Stimulated activated CD4-positive, alpha-beta T cell treated with anti-CD3 and anti-CD28 coated beads, Interleukin-1b, Interleukin-23, amount 100 ng/mL, for 24 hours (primary cell): ENCODE results near the gene TSPAN16.
A peak's percentile ranks its signal among the peaks of the same experiment; 100 is the strongest.

ENCODE experiments used
- DNase-seq, 4 experiments: peaks; one replicate each; pipeline ENCODE4 v3.0.0-alpha.2; 2020; ENCODE audit warnings: low read depth in 4 of 4, low spot score in 1 of 4

The TSPAN16 gene, protein sequence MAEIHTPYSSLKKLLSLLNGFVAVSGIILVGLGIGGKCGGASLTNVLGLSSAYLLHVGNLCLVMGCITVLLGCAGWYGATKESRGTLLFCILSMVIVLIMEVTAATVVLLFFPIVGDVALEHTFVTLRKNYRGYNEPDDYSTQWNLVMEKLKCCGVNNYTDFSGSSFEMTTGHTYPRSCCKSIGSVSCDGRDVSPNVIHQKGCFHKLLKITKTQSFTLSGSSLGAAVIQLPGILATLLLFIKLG

DNA sequence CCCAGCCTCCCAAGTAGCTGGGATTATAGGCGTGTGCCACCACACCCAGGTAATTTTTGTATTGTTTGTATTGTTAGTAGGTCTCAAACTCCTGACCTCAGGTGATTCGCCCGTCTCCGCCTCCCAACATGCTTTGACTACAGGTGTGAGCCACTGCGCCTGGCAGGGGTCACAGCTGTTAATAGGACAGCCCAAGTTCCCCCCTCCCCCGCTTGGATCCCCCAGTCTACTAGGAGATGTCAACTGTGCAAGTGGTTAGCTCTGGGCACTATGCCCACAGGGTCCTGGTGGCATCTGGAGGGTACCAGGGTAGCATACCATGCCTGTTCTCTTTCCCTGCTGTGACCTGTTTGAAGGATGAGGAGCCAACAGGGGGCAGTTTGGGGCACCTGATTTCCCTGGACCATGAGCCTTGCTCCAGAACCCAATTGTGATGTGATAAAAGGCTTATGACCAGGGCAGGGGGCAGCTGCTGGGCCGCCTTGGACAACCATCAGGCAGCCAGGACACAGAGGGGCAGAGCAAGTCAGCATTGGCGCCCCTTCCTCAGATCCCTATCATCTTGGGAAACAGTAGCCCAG, at the start of gene TSPAN16:
TSPAN16 (plus strand) TSS at position 496 of the 581 bp plus-strand sequence. CDS start 138 bp downstream, outside the sequence.
- no peak for DNase-seq

DNA sequence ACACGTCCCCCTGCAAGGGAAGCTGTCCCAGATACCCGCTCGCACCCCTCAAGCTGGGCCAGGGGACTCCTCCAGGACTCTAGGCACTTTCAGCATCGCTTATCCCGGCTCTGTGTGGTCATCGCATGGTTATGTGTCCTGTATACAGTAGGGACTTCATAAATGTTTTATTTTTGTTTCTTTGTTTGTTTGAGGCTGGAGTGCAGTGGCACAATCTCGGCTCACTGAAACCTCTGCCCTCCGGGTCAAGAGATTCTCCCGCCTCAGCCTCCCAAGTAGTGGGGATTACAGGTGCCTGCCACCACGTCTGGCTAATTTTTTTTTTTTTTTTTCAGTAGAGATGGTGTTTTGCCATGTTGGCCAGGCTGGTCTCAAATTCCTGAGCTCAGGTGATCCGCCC, 49.0 kb upstream of the TSPAN16 start:
- no peak for DNase-seq

DNA sequence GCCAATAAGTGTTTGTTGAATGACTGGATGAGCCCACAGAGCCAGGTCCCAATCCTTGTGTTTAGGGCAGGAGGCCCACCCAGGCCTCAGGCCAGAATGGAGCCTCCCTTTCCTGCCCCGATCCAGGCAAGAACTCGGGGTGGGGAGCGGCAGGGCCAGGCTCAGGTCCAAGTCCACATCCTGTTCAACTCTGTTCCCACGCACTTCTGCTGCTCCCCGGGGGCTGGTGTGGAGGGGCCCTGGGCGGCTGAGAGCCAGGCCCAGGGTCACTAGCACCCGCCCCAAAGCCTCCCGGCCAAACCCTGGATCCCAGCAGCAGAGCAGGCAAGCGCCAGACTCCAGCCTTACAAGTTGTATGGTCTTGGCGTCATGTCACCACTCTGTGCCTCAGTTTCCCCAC, 48.6 kb upstream of the TSPAN16 start:
- DNase-seq = no peak

DNA sequence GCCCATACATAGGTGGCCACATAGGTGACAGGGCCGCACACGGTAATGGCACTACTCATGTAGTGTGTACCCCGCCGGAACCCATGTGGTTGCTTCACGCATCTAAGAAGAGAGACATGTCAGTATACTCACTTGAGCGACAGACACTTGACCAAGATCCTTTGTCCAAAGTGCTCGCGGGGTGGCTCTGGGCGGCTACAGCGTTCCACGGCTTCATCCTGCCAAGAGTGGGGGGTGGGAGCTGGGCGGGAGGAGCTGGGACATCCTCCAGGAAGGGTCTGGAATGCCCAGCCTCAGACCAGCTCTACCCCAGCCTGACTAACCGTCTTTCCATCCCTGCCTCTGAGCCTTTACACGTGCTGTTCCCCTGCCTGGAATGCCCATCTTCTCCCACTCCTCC, 48.0 kb upstream of the TSPAN16 start:
- DNase-seq = no peak

DNA sequence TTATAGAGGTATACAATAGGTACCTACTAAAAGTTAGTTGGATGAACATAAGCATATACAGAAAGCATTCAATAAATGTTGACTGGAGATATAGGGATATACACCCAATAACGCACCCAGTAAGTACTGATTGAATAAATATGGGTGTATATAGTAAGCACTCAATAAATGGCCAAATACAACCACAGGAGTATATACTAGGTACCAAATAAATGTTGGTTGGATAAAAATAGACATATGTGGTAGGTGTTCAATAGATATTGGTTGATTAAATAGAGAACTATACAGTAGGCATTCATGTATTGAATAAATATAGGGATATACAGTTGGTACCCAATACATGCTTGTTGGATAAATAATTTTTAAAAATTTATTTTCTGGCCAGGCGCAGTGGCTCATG, 47.1 kb upstream of the TSPAN16 start:
- DNase-seq = no peak

DNA sequence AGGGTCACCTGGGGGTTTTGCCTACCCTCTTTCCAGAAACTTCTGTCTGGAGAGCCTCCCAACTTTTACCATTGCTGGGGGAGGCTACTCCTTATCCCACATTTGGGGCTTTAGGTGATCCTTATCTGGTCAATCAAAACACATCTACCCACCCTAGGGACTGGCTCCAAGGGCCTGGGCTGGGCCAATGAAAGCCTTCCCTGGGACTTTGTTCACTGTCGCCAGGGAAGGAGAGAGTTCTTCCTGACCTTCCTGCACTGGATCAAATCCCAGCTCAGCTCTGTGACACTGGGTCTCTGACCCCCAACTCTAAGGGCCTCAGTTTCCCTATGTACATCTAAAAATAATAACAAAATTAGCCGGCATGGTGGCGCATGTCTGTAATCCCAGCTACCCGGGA, 44.7 kb upstream of the TSPAN16 start:
- no peak for DNase-seq

DNA sequence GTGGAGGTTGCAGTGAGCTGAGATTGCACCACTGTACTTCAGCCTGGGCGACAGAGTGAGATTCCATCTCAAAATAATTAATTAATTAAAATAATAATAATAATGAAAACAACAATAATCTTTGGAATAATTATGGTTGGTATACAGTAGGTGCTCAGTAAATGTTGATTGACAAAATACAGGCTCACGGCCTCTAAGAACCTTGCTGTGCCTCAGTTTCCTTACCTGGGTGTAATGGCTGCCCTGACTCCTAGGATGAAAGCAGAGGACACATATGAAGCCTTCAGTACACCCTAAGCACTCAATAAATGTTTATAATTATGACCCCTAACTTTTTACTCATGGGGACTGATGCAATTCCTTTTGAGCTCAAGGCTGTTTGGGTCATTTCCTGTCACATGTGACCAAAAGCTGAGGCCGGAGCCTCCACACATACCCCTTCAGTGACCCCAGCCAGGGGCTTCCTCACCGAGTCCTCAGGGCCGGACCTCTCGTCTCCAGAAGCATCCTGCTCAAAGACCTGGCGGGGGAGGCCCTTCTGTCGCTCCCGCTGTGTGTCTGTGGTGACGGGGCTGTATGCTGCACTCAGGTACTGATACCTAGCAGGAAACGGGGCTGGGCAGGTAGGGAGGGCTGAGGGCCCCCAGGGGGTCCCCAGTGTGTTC, 44.2 kb upstream of the TSPAN16 start:
- no peak for DNase-seq

DNA sequence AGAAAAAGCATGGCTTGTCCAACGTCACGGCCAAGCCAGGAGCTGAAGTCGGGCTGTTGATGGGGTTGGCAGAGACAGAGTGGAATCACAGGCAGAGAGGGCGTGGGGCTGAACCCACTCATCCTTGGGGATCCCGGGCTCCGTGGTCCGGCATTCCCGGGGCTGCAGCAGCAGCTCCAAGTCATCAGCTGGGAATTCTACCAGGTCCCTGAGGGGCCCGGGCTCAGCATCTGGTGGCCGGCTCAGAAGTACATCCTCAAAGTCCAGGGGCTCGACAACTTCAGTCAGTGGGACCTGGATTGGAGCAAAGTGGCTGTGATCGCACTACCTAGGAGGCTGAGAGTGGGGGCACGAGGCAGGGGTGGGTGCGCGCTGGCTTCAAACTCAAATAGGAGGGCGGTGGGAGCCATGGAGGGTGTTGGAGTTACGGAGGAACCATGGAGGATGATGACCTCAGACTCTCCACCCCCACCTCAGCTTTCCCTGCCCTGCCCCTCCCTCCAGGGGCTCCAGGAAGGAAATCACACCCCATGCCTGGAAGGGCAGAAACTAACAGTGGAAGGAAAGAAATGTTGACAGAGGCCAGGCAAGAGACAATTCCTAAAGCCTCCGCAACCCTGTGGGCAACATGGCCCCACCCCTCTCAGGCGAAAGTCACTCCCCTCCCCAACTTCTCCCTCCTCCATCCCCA, 43.1 kb upstream of the TSPAN16 start:
- DNase-seq = no peak

DNA sequence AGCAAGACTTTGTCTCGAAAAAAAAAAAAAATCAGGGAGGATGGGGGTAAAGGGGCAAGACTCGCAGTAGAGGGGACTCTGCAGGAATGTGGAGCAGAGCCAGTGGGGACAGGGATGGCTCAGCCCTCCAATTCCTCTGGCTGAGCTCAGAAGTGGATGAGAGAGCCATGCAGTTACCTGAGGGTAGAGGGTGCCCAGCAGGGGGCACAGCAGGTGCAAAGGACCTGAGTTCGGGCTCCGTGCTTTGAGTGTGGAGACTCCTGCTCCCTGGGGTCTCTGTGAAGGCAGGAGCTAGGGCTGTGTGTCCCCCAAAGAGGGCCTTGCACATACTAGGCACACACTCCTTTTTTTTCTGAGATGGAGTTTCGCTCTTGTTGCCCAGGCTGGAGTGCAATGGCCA, 41.3 kb upstream of the TSPAN16 start:
- DNase-seq = no peak

DNA sequence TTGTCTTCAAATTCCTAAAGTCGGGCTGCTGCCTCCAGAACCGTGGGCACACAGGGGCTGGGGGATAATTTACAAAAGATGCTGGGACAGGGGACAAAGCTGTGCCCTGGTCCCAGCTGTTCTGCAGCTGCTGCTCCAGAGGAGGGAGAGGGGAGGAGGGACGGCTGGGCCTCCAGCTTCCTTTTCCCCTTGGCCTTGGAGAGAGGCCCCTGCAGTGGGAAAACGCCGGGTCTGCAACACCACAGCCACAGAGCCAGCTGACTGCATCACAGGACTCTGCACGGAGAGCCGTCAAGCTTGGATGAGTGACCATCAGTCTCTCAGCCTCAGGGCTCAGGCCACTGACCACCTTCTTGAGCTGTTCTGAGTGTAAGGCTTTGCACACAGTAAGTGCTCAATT, 39.8 kb upstream of the TSPAN16 start:
- no peak for DNase-seq

DNA sequence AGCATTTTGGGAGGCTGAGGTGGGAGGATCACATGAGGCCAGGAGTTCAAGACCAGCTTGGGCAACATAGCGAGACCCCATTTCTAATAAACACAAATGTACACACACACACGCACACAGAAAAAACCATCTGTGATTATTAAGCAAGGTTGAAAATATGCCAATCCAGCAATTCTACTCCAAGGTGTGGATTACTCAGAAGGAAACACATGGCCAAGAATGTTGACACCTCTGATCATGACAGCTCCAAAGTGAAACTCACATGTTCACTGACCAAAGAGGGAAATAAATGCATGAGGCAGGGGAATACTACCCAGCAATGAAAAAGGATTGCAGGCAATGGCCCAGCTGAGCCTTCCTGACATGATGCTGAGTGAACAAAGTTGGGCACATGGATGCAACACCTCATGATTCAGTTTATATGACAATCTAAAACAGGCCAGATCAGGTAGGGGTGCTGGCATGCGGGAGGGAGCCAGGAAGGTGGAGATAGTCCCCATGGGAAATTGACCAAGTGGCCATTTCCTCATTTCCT, 38.0 kb upstream of the TSPAN16 start:
- DNase-seq = no peak

DNA sequence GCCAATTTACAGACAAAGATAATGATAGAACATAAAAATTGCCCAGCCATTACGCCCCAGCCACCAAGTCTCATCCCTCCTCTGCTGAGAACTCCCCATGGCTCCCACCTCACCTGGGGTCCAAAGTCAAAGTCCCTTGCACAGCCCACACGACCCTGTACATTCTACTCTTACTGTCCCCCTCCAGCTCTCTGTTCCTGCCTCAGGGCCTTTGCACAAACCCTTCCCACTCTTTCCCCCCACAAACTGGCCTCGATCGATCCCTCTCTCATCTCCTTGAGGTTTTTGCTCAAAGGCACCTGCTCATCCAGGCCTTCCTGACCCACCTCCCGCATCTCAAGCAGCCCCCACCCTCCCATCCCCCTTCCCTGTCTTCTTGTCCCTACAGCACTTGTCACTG, 35.0 kb upstream of the TSPAN16 start:
- DNase-seq = no peak

DNA sequence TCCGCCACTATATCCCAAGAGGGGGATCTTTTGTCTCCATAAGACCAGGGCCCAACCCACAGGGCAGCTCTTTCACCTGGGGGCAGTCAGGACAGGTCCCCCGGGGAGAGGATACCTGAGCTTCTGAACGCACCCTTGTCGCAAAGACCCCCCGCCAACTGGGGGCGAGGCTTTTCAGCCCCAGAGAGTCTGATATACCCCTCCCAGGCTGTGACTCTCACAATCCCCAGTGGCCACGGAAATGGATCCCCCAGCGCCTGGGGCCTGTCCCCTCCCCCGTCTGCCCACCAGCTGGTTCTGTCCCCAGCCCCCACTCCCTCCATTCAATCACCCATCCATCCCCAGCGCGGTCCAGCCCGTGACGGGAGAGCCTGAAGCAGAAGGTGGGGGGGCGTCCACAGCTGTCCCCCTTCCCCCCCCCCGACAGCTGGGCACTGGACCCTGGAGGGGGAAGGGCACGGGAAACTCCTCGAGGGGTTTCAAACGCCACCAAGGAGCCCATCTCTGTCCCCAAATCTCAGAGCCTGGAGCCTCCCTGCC, 34.5 kb upstream of the TSPAN16 start:
- no peak for DNase-seq

DNA sequence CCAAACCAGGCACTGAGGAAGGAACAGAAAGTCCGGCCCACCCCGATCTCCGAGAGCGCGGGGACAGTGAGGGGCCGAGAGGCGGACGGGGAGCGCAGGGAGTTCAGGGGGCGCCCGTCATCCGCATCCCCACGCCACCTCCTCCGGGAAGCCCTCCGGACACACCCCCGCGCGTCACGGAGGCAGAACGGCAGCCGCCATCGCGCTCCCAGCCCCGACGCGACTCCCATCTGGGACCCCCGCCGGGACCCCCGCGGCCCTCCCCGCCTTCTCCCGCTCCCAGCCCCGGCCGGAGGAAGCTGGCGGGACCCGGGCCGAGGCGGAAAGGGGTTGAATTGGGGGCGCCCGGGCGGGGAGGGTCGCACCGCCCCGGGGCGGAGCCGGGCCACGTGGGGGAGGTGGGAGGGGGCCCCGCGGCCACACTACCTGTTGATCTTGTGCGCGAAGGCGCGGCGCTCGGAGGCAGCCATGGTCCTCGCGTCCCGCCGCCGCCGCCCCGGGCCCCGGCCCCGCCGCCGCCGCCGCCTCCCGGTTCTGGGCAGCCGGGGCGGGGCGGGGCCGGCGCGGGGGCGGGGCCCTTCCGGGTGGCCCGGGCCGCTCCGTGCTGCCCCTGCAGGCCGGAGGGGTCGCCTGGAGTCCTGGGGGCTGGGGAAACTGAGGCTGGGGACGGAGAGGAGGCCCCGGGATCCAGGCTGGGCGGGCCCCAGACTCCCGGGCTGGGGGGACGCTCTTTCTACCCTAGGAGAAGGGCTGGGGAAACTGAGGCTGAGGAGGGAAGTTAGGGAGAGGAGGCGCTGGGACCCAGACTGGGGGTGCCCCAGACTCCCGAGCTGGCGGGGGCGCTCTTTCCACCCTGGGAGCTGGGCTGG, 33.8 kb upstream of the TSPAN16 start, which contains the start of gene DOCK6:
DOCK6 (minus strand) TSS at position 554 of the 869 bp plus-strand sequence; CDS start at position 470, 84 bp downstream.
- peak in 1 of 4 experiments; percentile 19 for DNase-seq

DNA sequence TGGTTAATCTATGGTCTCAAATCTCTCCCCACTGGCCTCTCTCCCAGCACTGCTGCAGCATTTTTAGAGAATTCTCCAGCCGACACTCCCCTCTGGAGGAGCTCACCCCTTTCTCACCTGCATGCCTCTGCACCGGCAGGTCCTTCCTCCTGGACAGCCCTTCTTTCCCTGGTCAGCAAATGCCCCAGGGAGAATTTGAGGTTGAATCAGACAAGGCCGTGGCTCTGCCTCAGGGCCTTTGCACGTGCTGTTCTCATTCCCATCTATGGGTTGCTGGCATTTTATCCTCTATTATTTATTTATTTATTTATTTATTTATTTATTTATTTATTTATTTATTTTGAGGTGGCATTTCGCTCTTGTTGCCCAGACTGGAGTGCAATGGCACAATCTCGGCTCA, 32.2 kb upstream of the TSPAN16 start:
- DNase-seq = no peak

DNA sequence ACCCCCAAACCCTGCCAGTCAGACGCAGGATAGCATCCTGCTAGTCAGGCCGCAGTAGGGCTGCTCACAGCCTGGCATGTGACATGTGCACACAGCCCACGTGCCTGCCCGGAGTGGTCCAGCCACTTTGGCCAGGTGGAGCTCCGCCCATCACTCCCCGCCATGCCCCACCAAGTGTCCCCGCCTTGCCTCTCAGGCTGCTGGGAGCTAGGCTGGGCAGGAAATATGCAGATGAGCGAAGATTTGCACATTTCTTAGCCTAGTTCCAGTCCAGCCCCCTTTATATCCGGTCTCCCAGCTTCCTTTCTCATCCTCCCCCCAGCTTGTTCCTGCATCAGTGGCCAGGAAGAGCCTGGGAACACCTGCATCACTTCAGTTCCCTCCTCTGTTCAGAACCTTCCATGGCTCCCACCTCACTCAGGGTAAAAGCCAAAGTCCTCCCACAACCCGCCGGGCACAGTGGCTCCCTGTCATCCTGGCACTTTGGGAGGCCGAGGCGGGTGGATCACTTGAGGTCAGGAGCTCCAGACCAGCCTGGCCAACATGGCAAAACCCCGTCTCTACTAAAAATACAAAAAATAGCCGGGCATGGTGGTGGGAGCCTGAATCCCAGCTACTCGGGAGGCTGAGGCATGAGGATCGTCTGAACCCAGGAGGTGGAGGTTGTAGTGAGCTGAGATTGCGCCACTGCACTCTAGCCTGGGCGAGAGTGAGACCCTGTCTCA, 31.3 kb upstream of the TSPAN16 start:
- no peak for DNase-seq

DNA sequence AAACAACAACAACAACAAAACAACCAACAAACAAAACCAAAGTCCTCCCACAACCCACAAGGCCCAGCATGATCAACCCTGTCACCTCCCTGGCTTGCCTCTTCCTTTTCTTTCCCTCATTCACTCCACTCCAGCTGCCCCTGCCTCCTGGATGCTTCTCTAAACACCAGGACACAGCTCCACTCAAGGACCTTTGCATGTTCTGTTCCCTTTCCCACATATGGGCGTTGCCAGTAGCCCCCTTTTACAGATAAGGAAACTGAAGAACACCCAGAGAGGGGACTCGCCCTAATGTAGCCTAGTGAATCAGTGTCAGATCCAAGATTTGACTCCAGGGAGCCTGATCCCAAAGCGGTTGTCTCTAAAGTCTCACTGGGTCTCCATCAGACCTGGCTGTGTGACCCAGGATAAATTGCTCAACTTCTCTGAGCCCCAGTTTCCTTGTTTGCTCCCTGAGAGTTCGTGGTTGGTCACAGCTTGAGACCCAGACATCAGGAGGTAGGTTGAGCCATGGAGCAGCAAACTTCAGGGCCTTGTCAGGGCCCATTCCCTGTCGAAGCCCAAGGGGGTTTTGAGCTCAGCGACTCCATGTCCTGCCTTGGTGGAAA, 30.7 kb upstream of the TSPAN16 start:
- no peak for DNase-seq

DNA sequence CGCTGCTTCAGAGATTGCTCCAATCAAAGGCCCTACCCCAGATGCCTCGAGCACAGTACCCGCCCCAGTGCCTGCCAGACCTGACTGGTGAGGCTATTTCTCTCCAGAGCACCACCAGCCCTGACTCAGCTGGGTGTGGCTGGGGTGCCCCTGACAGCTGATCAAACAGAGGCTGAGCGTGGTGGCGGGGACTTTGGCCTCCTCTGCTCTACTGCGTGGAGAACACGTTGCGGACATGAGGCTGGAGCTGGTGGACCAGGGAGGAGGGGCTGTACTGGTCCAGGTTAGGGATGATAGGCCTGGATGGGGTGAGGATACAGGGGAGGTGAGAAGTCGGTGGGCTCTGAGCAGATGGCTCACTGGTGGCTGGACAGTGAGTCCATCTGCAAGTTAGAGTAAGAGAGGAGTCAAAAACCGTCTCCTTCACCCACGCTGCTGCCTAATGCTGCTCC, 30.1 kb upstream of the TSPAN16 start:
- DNase-seq = no peak
